DMS79 (cell line): ENCODE results near the gene TTC27.
"Not testable (repeated sequence)": the region's sequence is repeated elsewhere in the genome, so short reads cannot be mapped to it uniquely, and the experiment has no call there.

Experiments used
- DNase-seq: peaks from one replicate; lab custom pipeline; 2025; lab: John Stamatoyannopoulos, UW

Gene TTC27

GRCh38 chr2:32807662-32808061, 179.8 kb downstream of the TTC27 start:
- no peak for DNase-seq

DNA sequence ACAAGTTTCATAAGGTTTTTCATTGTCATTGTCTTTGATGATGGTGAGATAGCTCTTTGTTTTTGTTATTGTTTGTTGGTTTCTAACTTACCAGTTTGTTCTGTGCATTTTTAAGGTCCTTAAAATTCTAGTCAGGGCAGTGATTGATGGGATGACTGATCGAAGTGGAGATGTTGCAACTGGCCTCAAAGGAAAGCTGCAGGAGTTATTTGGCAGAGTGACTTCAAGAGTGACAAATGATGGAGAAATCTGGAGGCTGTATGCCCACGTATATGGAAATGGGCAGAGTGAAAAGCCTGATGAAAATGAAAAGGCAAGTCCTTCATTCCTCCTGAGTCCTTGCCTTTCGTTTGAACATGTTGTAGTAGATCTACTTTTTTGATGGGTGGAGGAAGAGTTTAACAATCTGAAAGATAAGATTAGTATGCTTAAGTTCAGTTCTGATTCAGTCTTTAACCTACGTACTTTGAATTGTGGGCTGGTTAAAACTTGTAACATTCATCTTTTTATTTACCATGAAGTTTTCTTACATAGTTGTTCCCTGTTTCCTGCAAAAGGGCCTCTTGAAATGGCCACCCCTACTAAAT, 183.2 kb downstream of the TTC27 start:
- DNase-seq: no peak

DNA sequence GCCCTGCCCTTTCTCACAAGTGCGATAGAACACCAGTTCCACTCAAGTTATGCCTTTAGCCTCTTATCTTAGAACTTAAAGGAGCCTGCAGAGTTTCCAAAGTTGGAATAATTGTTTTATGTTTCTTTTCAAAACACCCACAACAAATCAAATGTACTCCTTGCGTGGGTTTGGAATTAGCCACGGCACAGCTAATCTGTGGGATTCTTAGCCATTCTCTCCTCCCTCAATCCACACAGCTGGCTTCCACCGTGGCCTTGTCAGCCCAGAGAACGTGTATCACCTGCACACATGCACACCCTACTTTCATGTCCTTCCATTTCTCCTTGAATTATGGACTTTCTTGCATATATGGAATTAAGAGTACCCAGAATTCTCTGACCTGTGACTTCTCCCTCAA, 183.8 kb downstream of the TTC27 start:
- no peak for DNase-seq

- no peak for DNase-seq
Measured at GRCh38 chr2:32812316-32812715, 184.5 kb downstream of the TTC27 start.

GRCh38 chr2:32820088-32820487, 192.2 kb downstream of the TTC27 start:
- no peak for DNase-seq

DNA sequence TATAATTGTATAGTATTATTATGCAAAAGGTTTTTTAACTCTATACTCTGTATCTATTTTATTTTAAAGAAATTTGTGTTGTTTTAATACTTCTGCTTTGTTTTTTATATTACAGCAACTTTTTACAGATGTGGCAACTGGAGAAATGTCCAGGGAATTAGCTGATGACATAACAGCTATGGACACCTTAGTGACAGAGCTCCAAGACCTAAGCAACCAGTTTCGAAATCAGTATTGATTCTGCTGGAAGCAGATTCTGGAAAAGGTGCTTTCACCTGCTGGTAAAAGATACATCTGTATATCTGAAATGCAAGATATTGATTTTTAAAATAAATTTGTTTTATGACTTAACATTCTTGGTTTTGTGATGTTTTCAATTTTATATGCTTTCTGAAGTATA, 192.9 kb downstream of the TTC27 start:
- DNase-seq: no peak

DNA sequence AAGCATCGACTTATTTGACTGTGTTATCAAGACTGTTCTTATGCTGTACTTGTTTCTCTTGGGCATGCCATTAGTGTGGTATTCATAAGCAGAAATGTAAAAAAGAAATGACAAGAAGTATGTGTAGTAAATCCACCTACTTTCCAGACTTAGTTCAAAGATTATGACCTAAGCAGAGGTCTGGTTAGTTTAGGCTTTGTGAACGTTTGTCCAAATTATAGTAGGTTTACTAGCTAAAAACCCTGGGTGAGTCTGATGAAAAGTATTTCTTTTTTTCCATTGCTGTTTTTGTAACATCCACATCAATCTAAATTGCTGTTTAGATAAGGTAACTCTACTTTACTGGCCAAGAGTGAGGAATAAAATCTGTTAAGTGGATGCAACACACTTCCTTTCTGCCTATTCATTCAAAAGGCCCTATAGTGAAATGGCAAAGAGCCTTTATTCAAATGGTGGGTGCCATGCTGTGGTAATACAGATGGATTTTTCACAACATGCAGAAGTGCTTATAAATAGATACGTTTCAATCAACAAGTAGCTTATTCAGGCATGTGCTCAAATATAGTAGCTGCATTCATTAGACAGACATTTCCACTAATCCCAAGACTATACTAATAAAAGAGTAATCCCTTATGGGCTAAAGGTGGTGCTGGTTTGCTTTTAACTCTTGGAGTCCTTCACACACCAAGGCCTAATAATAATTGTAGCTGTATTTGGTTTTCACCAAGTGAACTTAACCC, 196.4 kb downstream of the TTC27 start:
- DNase-seq: no peak

GRCh38 chr2:32825291-32825712, 197.5 kb downstream of the TTC27 start:
- peak; percentile 13 for DNase-seq

DNA sequence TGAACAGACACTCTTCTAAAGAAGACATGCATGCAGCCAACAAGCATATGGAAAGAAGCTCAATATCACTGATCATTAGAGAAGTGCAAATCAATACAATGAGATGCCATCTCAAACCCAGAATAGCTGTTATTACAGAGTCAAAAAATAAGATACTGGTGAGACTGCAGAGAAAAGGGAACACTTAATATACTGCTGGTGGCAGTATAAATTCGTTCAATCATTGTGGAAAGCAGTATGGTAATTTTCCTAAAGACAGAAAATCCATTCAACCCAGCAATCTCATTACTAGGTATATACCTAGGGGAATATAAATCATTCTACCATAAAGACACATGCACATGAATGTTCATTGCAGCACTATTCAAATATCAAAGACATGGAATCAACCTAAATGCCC, 202.3 kb downstream of the TTC27 start:
- DNase-seq: no peak

DNA sequence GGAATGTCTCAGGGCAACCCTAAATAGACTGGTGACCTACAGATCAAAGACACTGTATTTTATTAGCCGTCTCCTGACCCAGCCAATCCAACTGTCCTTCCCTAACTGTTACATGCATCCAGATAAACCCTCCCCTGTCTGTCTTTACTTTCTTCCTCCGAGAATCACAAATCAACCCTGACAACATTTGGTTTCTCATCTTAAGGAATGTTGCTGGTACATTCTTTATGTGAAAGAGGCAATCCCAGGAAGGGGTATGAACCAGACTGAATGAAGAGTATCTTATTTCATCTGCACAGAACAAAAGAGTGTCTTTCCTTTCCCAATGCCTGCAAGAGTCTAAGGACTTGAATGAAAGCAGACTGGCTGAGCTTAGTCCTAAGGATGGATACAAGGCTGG, 205.0 kb downstream of the TTC27 start:
- no peak for DNase-seq

DNA sequence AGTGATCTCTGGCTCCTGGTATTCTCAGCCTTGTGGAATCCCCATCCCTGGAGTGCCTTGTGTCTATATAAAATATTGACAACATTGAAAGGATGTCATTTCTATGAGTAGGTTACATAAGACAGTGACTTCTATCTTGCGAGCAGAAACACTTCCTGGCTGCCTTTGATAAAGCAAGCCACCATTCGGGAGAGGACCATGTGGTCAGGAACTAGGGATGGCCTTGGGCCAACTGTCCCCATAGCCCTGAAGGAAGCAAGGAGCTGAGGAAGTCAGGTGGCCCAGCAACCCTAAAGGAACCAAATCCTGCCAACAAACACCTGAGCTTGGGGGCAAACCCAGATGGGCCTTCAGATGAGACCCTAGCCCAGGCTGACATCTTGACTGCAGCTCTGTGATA, 205.9 kb downstream of the TTC27 start:
- no peak for DNase-seq

DNA sequence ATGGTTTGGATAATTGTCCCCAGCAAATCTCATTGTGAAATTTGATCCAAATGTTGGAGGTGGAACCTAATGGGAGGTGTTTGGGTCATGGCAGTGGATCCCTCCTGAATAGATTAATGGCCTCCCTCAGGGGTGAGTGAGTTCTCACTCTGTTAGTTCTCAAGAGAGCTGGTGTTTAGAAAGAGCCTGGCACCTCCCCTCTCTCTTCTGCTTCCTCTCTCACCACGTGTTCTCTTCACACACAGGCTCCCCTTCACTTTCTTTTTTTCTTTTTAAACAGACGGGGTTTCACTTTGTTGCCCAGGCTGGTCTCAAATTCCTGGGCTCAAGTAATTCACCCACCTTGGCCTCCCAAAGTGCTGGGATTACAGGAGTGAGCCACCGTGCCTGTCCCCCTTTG, 207.3 kb downstream of the TTC27 start:
- no peak for DNase-seq

DNA sequence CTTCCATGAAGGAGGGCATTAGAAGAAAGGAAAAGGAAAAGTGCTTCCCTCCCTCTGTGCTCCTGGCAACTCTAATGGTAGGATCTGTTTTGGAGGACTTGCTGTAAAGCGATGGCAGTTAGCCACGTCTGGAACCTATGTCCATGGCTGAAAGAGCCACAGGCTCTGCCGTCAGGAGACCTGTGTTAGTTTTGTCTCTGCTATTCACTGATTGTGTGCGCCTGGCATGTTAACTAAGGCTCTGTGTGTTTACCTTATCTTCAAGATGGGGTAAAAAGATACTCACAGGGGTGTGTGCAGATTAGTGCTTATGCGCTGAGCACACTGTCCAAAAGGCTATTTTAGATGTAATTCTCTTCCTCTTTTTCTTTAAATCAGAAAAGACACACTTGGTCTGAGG, 209.1 kb downstream of the TTC27 start:
- DNase-seq: no peak

GRCh38 chr2:32838418-32838817, 210.6 kb downstream of the TTC27 start:
- DNase-seq: no peak

DNA sequence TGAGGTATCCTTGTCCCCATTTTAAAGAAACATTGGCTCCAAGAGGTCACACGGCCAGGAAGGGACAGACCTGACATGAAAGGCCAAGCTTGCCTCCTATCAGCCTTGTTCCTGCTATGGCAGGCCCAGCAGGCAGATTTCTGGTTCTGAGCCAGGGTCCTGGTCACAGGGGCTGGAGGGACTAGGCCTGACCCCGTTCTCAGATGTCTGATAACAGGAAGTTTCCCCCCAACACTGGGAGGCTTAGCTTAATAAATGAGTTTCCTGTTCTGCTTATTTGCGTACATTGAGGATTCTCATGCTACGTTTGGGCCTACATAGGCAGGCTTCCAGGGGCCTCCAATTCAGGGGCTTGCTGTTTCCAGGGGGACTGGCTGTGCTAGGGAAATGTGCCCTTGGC, 211.1 kb downstream of the TTC27 start:
- no peak for DNase-seq

DNA sequence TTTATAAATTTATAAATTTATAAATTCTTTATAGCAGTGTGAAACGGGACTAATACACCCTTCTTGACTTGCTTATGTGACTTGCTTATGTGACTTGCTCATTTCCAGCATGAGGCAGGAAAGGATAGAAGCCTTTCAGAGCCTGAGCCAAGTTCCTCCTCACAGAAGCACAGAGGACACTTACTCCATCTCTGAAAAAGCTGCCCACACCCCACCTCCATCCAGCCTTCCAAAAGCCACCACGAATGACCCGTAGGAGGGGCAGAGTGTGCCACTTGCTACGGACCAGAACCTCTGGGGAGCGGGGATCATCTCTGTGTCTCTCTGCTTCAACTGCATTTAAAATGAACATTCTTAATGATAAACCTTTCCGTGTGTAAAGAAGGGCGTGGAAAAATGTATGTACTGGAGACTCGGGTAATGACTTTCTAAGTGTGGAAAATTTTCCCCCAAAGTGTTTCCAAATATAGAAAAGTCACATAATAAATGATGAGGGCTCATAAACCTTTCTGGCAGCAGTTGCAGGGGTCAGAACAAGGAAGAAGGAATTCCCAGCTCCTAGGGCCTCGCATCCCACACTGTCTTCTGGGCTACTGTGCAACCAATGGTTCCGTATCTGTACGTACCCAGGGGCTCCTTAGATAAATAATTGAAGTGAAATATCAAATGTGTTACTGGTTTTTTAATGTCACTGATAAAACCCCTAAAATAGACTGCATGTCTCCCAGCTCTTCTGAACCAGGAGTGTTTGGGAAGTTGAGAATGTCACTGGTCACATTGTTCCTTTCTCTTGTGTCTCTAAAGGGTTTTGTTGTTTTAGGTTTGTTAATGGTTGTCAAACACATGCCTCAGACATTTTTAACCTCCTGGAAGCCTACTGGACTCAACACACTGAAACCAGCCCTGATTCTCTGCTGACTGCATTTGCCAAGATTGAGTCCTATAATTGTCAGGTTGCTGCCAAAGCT, 214.4 kb downstream of the TTC27 start:
- no peak for DNase-seq

DNA sequence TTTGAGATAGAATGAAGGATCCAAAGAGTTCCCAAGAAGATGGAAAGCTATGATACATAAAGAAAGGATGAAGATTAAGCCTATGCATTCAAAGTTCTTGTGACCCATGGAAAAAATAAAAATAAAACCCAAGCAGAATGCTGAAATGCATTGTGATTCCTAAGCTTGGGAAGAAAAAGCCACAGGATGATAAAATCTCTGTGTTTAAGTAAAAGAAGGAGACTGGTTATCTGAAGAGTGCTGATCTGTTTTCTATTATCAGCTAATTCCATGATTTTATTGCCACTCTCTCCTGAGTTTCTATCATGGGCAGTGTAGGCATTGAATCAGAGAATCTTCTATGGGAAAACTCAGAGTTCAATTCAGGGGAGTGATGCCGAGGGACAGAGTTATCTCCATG, 215.8 kb downstream of the TTC27 start:
- DNase-seq: no peak

GRCh38 chr2:32844253-32844652, 216.4 kb downstream of the TTC27 start:
- DNase-seq: no peak

- not testable (repeated sequence) for DNase-seq
Measured at GRCh38 chr2:32846274-32846673, 218.4 kb downstream of the TTC27 start.

DNA sequence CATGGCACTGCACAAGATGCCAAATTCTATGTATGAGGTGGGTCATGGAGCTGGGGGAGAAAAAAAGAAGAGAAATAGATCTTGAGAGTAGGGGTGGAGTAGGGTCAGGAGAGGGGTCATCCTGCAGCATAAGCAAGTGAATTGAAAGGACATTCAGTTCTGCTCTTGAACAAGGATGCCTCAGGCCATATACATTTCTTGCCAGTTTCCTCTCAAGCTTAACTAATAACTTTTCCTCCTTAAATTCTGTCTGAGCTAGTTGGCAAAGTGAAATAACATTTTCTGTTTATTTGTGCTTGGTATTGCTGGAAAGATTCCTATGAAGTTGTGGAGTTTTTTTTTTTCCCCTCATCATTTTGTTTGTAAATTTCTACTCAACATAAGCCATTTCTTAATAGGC, 219.9 kb downstream of the TTC27 start:
- no peak for DNase-seq

DNA sequence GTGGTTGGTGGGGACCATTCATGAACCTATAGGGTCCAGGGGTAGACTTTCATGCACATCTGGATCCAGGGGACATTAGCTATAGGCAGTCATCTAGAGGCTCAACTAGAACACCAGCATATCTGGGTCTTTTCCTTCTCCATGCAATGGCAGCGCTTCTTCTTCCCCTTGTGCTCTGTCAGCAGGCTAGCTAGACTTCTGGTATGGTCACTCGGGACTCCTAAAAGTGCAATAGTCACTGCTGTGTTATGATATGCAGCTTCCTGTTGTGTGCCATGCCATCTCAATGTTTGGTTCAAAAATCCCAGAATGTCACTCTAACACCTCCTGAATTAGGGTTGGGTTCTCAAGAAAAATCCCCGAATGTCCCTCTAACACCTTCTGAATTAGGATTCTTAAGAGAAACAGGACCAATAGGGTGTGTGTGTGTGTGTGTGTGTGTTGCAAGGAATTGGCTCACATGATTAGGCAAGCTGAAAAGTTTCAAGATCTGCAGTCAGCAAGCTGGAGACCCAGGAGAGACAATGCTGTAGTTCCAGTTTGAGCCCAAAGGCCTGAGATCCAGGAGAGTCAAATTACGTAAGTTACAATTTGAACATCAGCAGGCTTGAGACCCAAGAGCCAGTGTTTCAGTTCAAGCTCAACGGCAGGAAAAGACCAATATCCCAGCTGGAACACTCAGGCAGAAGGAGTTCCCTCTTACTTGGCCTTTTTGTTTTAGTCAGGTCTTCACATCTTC, 221.8 kb downstream of the TTC27 start:
- DNase-seq: no peak

DNA sequence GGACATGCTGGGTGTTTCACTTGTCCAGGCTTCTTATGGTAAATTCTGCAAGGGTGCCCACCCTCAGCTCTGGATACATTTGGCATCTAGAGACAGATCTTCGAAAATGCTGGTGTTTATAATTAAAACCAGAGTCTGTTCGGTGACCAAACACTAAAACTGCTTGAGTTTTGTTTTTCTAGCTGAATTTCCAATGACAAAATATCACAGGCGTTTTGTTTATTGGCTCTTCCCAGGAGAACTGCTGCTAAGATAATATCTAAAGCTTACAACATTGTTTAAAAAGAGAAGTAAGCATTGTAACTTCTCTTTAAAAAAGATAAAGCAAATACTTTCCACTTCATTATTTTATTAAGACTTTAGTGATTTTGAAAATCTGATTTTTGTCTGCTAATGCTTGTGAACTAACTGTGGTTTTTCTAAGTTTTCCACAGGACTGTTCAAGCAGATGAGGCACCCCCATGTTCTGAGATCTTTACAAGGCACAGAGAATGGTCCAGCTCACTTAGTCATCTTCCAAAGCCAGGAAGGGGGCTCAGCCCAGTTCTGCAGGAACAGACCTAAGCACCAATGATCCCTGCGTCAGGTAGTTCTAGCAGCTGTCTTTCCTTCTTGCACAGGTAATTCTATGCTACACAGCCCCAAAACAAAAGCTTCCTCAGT, 224.1 kb downstream of the TTC27 start:
- no peak for DNase-seq
